ENCODE data around the gene FAM53B.

The FAM53B gene

DNA sequence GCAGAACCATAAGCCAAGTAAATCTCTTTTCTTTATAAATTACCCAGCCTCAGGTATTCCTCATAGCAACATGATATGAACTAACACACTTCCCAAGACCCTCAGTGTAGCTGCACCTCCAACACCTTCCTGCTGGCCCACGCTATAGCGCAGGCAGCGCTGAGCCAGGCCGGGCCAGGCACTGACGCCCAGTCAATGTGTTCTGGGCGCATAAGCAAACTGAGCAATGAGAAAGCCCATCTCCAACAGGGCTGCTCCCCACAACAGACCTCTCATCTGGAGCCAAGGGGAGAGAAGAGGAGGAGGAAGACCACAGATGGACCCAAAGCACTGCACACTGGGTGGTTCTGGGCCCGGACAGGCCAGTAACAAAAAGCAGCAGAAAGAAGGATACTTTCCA, 40.8 kb downstream of the FAM53B start:
- Mint-ChIP-seq H3K9me3 (no peaks in the 10 kb centered on the region), H3K36me3 (ENCODE audit: low read depth) (peaks cover 76% of the 10 kb centered on the region), H3K27ac (peak overlapping the region; percentile 92), H3K27me3 (no peaks in the 10 kb centered on the region), H3K4me3 (no peak overlapping the region), H3K4me1 (ENCODE audit: low read depth) (peaks cover 99% of the 10 kb centered on the region)
- DNase-seq = no peak

- peaks cover 81% of the 10 kb centered on the region for H3K36me3 Mint-ChIP-seq (ENCODE audit: low read depth)
Observed at GRCh38 chr10:124701881-124702656, 42.1 kb downstream of the FAM53B start.

DNA sequence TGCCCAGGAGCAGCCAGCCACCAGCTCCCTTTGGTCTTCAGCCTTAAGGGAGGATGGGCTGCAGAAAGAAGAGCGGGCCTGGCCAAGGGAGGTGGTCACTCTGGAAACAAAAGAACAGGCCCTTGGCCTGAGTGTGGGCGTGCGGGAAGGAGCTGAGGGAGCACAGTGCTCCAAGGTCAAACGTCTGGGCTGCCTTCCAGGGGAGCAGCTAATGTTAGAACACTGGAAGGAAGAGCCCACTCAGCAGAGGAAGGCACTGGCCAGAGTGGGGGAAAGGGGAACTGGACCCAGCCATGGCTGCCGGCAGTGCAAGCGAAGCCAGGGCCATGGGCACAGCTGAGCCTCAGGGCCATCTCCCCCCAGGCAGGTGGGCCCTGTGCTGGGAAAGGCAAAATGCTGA, 42.7 kb downstream of the FAM53B start:
- no peaks in the 10 kb centered on the region for H3K27me3 Mint-ChIP-seq
- DNase-seq = no peak
- no peak overlapping the region for H3K4me3 Mint-ChIP-seq
- peaks cover 82% of the 10 kb centered on the region for H3K36me3 Mint-ChIP-seq (ENCODE audit: low read depth)
- peaks cover 100% of the 10 kb centered on the region for H3K4me1 Mint-ChIP-seq (ENCODE audit: low read depth)
- peak overlapping the region; percentile 92 for H3K27ac Mint-ChIP-seq
- H3K9me3 Mint-ChIP-seq = no peaks in the 10 kb centered on the region

More at GRCh38 chr10:124701881-124702656, 42.1 kb downstream of the FAM53B start:
- Mint-ChIP-seq H3K4me1 (ENCODE audit: low read depth) (peaks cover 100% of the 10 kb centered on the region), H3K27ac (peak overlapping the region; percentile 92), H3K27me3 (no peaks in the 10 kb centered on the region), H3K4me3 (peak overlapping the region; percentile 15), H3K9me3 (no peaks in the 10 kb centered on the region)
- DNase-seq = peak; percentile 65

- H3K36me3 Mint-ChIP-seq (ENCODE audit: low read depth) = peaks cover 82% of the 10 kb centered on the region
- H3K4me1 Mint-ChIP-seq (ENCODE audit: low read depth) = peaks cover 100% of the 10 kb centered on the region
- DNase-seq = no peak
- H3K27me3 Mint-ChIP-seq = no peaks in the 10 kb centered on the region
- no peak overlapping the region for H3K4me3 Mint-ChIP-seq
- H3K27ac Mint-ChIP-seq = peak overlapping the region; percentile 92
- no peaks in the 10 kb centered on the region for H3K9me3 Mint-ChIP-seq
Observed at GRCh38 chr10:124701038-124701365, 43.2 kb downstream of the FAM53B start.

DNA sequence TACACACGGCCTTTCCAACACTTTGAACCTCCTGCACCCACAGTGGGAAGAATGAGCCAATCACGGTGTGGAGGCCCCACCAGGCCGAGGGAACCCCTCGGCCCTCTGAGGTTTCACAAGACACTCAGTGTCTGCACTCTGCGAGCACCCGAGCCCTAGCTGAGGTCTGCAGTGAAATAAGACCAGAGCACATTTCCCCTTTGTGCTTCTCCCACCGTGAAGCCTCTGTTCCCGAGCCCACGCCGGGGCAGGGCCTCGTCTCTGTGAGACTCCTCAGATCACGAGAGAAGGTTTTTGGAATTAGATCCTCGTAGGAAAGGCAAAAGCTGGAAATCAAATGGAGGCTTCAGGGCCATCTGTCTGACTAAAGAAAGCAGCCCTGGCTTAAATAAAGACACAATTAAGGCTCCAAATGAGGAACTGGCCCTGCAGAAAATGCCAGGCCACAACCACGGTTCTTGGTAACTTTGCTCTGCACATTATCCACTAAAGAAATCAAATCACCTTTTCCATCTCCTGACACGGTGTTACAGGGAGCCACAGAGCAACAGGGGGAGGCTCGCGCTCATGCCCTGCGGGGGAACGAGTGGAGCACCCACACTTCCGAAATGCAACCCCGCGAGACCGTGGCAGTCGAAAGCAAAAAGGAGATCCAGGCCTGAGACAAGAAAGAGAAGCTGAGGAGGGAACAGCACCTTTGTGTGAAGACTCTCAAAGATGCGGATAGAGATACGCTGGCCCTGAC, 43.7 kb downstream of the FAM53B start:
- Mint-ChIP-seq H3K36me3 (ENCODE audit: low read depth) (peaks cover 82% of the 10 kb centered on the region), H3K4me3 (no peak overlapping the region), H3K27ac (peak overlapping the region; percentile 92)

GRCh38 chr10:124699471-124700292, 44.5 kb downstream of the FAM53B start:
- Mint-ChIP-seq H3K4me3 (no peak overlapping the region), H3K9me3 (no peaks in the 10 kb centered on the region), H3K36me3 (ENCODE audit: low read depth) (peaks cover 85% of the 10 kb centered on the region), H3K27me3 (no peaks in the 10 kb centered on the region), H3K27ac (peak overlapping the region; percentile 81), H3K4me1 (ENCODE audit: low read depth) (peaks cover 100% of the 10 kb centered on the region)
- no peak for DNase-seq

More for the DNA sequence above, 43.7 kb downstream of the FAM53B start:
- Mint-ChIP-seq H3K9me3 (no peaks in the 10 kb centered on the region), H3K27me3 (no peaks in the 10 kb centered on the region), H3K4me1 (ENCODE audit: low read depth) (peaks cover 100% of the 10 kb centered on the region)
- DNase-seq = no peak

- peaks cover 84% of the 10 kb centered on the region for H3K36me3 Mint-ChIP-seq (ENCODE audit: low read depth)
Observed at GRCh38 chr10:124698545-124699469, 45.4 kb downstream of the FAM53B start.

DNA sequence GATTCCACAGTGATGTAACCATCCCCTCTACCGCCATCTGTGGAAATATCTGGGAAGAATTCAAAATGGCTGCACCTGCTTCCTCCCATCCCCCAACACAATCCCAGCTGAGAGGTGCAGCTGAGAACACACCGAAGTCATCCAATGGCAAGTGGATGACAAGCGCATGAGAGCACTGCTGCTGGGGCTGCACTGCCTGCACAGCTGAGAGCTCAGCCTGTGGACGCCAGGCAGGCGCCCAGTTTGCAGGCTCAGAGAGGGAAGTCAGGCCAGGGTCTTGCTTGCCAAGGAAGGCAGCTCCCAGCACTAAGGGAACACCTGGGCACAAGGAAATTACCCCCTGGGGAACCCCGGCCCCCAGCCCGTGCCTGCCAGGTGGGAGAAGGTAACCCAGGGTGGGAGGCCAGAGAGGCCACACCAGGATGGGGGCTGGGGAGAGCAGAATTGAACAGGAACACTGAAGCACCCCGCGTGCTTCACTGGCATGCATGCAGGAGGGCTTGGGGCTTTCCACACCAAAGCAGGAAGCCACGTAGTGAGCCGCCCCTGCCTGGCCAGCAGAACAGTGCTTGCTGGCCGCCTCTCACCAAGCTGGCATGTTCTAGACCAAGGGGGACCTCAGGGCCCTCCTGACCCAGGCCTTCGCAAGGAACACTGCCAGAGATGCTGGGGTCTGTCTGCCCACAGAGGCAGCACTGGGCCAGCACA, 46.2 kb downstream of the FAM53B start:
- DNase-seq = peak; percentile 73

More at GRCh38 chr10:124698545-124699469, 45.4 kb downstream of the FAM53B start:
- Mint-ChIP-seq H3K4me3 (no peak overlapping the region), H3K4me1 (ENCODE audit: low read depth) (peaks cover 98% of the 10 kb centered on the region), H3K27ac (peak overlapping the region; percentile 94), H3K27me3 (no peaks in the 10 kb centered on the region), H3K9me3 (no peaks in the 10 kb centered on the region)
- DNase-seq = no peak

GRCh38 chr10:124697443-124697836, 46.7 kb downstream of the FAM53B start:
- H3K4me3 Mint-ChIP-seq = peak overlapping the region; percentile 68
- no peaks in the 10 kb centered on the region for H3K9me3 Mint-ChIP-seq
- peaks cover 95% of the 10 kb centered on the region for H3K4me1 Mint-ChIP-seq (ENCODE audit: low read depth)
- no peak for DNase-seq
- H3K27me3 Mint-ChIP-seq = no peaks in the 10 kb centered on the region
- peaks cover 83% of the 10 kb centered on the region for H3K36me3 Mint-ChIP-seq (ENCODE audit: low read depth)
- H3K27ac Mint-ChIP-seq = peak overlapping the region; percentile 94

More for the DNA sequence above, 46.2 kb downstream of the FAM53B start:
- Mint-ChIP-seq H3K4me3 (peak overlapping the region; percentile 41), H3K9me3 (no peaks in the 10 kb centered on the region), H3K36me3 (ENCODE audit: low read depth) (peaks cover 84% of the 10 kb centered on the region), H3K27me3 (no peaks in the 10 kb centered on the region), H3K27ac (peak overlapping the region; percentile 94), H3K4me1 (ENCODE audit: low read depth) (peaks cover 97% of the 10 kb centered on the region)

DNA sequence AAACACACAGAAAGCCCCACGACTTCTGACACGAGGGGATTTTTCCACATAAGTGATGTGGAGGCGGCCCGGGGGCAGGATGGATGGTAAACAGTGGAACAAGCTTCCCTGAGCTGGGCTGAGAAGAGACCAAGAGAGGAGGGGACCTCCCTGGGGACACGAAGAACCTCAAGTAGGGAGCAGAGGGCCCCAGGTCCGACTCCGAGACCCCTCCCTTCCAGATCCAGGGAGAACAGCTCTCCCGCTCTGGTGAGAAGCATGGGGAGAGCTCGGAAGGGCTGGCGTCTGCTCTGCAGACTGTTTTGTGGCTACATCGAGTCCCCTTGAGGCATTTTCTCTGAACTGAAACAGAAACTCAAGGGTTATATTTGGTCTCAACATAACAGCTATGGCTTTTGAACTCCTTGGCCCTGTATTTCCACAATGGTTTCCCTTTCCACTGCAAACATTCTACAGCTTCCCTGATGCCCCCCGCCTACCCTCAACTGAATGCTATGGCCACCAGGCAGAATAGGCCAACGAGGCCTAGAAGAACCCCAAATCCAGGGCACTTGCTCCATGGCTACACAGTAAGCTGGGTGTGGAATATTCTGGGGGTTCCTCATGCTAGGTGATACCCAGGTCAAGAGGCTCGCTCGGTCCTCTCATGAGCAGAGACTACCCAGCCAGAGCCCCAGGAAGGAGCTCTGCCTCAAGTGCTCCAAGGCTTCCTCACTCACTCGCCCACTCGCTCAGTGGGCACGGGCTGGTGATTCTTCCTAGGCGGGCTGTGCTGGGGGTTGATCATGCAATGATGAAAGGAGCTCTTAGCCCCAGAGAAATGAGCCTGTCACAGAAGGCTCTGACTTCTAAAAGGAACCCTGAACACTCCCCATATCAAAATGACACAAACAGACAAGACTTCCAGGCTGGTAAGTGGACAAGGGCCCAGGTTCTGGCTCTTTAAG, 47.5 kb downstream of the FAM53B start:
- Mint-ChIP-seq H3K27me3 (no peaks in the 10 kb centered on the region), H3K4me3 (peak overlapping the region; percentile 68), H3K36me3 (ENCODE audit: low read depth) (peaks cover 78% of the 10 kb centered on the region), H3K9me3 (no peaks in the 10 kb centered on the region), H3K4me1 (ENCODE audit: low read depth) (peaks cover 92% of the 10 kb centered on the region), H3K27ac (peak overlapping the region; percentile 94)
- DNase-seq = peak; percentile 65

DNA sequence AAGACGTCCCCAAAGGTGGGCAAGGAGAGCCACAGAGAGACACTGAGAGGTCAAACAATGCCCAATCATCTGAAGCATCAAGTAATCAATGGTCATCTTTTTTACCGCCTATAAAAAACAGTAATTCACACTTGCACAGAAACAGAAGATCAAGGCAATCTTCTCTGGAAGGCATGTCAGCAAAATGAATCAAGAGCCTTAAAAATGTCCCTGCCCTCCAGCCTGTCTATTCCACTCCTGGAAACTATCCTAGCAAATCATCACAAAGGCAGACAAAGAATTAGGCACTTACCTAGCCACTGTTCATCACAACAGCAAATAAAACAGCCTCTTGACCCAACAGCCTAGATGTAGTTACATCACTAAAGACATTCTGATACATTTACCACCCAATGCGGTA, 48.9 kb downstream of the FAM53B start:
- Mint-ChIP-seq H3K4me3 (no peak overlapping the region), H3K9me3 (no peaks in the 10 kb centered on the region), H3K27me3 (no peaks in the 10 kb centered on the region), H3K27ac (peak overlapping the region; percentile 27), H3K4me1 (ENCODE audit: low read depth) (peaks cover 89% of the 10 kb centered on the region), H3K36me3 (ENCODE audit: low read depth) (peaks cover 70% of the 10 kb centered on the region)
- no peak for DNase-seq

DNA sequence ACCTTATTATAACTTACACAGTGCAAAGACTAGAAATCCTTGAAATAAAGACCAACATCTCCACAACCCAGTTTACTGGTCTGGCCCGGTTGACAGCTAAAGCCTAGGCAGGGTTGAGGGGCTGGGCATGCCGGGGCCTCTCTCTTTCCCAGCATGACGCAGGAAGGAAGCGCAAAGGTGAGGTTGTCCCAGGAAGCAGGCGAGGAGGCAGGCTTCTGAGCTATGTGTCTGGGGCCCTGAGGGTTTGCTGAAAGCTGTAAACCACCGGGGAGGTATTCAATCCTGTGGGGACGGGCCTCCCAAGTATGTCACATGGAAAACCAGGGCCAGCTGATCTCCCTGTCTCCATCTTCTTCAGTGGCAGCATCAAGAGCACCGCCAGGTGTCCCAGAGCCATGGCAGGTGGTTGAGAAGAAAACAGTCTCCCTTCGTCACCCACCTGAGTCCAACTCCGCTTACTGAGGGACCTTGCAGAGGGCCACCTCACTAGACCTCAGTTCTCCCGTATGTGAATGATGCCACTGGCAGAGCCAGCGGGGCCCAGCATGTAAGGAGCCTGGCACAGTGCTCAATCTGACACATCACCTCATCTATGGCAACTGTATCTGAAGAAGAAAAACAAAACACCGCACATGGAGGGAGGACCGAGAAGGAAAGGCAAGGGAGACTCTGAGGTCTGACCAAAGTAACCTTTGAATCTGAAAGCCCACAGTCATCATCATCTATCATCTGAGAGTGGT, 49.5 kb downstream of the FAM53B start:
- peak overlapping the region; percentile 42 for H3K27ac Mint-ChIP-seq
- no peak for DNase-seq
- H3K27me3 Mint-ChIP-seq = no peaks in the 10 kb centered on the region
- peaks cover 89% of the 10 kb centered on the region for H3K4me1 Mint-ChIP-seq (ENCODE audit: low read depth)
- peaks cover 68% of the 10 kb centered on the region for H3K36me3 Mint-ChIP-seq (ENCODE audit: low read depth)
- no peaks in the 10 kb centered on the region for H3K9me3 Mint-ChIP-seq
- H3K4me3 Mint-ChIP-seq = no peak overlapping the region

All from activated T-cell treated with anti-CD3 and anti-CD28 coated beads, Interleukin-2, amount 50 U/mL, for 24 hours (primary cell).